HepG2 (cell line): ENCODE results near the gene GIPC2. TPM values are rescaled to one million over a fixed set of nuclear protein-coding genes. Genes with fewer than 3 reads are reported as not detected.

Experiments used
- ATAC-seq: fragments of 200-7000 bp; cut with Tn5 transposase; 3 replicates; pipeline ENCODE4 v1.9.1; 2020; ENCODE audit warnings: mild to moderate bottlenecking, moderate library complexity
- BruUV-seq: library from RNA; stranded (reverse); fragments of 400-500 nt; replicated peaks from 2 replicates; lab custom pipeline; 2021; lab: Mats Ljungman, UMichigan
- CTCF ChIA-PET: fragments of 300-600 bp; formaldehyde crosslinking; extraction: SDS; loops from one replicate; lab custom pipeline; 2021; ENCODE audit warnings: low total read pairs, inconsistent platforms, low intra/inter-chr PET ratio; lab: Yijun Ruan, JAX
- POLR2A ChIA-PET: fragments of 350-600 bp; sonication (Branson Sonifier 250); formaldehyde crosslinking; loops from one replicate; lab custom pipeline; 2020; ENCODE audit warnings: antibody characterized with exemption, inconsistent platforms; lab: Yijun Ruan, JAX
- DNase-seq: peaks from one replicate; pipeline ENCODE4 v3.0.0-alpha.2; 2015; ENCODE audit warnings: low spot score
- FAIRE-seq: peaks from 3 replicates; lab custom pipeline; 2011; peaks lifted over from hg19 to GRCh38; lab: Jason Lieb, UNC
- H2AFZ ChIP-seq: one replicate; pipeline ENCODE4 v1.6.1; 2011; ENCODE audit warnings: low read length, inconsistent platforms
- H3K27ac ChIP-seq: fragments of 300-600 bp; 3 replicates; pipeline ENCODE4 v1.8.0; 2011; ENCODE audit warnings: mixed run types, mild to moderate bottlenecking, mixed read lengths, low read length, inconsistent platforms; ENCODE audit not compliant: insufficient read depth; ENCODE audit errors: extremely low read length
- H3K27me3 ChIP-seq, 2 experiments: fragments of 200-600 bp in 1 of 2; 2 replicates in 1 of 2; 3 replicates in 1 of 2; pipeline versions ENCODE4 v1.6.0 to v1.8.0; 2011; ENCODE audit warnings: low read length in 2 of 2, mild to moderate bottlenecking in 2 of 2, moderate library complexity in 2 of 2, inconsistent platforms in 1 of 2; ENCODE audit not compliant: insufficient read depth in 2 of 2, control insufficient read depth in 1 of 2
- H3K36me3 ChIP-seq, 2 experiments: fragments of 200-600 bp in 1 of 2; replicated peaks in 1 of 2; 2 replicates in 1 of 2; 3 replicates in 1 of 2; pipeline versions ENCODE4 v1.5.1 to v1.8.0; 2011; ENCODE audit warnings: low read length in 2 of 2, inconsistent platforms in 1 of 2; ENCODE audit not compliant: insufficient read depth in 2 of 2, control insufficient read depth in 1 of 2
- H3K4me1 ChIP-seq: 2 replicates; pipeline ENCODE4 v1.5.1; 2012; ENCODE audit warnings: low read length, inconsistent platforms; ENCODE audit not compliant: insufficient read depth
- H3K4me2 ChIP-seq: 2 replicates; pipeline ENCODE4 v1.6.0; 2011; ENCODE audit warnings: low read depth, low read length, inconsistent platforms
- H3K4me3 ChIP-seq, 3 experiments: fragments of 200-600 bp in 1 of 3; sonication (generic), shearing (Covaris generic) in 1 of 3; replicated peaks in 1 of 3; 2 replicates each; pipeline ENCODE4 v1.5.1; 2011 to 2016; ENCODE audit warnings: low read length in 3 of 3, inconsistent platforms in 2 of 3, low read depth in 2 of 3, mild to moderate bottlenecking in 2 of 3, control low read depth in 1 of 3, mixed read lengths in 1 of 3; ENCODE audit not compliant: insufficient read depth in 1 of 3
- H3K79me2 ChIP-seq: one replicate; pipeline ENCODE4 v1.6.1; 2011; ENCODE audit warnings: low read length, inconsistent platforms; ENCODE audit not compliant: insufficient read depth
- H3K9ac ChIP-seq: 2 replicates; pipeline ENCODE4 v1.6.0; 2011; ENCODE audit warnings: mild to moderate bottlenecking, low read depth, low read length, inconsistent platforms; ENCODE audit not compliant: insufficient read depth
- H3K9me3 ChIP-seq: 2 replicates; pipeline ENCODE4 v1.5.1; 2012; ENCODE audit warnings: mild to moderate bottlenecking, low read length
- H4K20me1 ChIP-seq: 2 replicates; pipeline ENCODE4 v1.6.0; 2011; ENCODE audit warnings: inconsistent platforms, mild to moderate bottlenecking, low read length, moderate library complexity; ENCODE audit not compliant: insufficient read depth
- MAFF ChIP-seq: IDR thresholded peaks from 2 replicates; pipeline ENCODE4 v1.6.1; 2011; ENCODE audit warnings: low read depth, low read length, improper control_type of control experiment
- MAFK ChIP-seq, 2 experiments: IDR thresholded peaks in 1 of 2; conservative IDR thresholded peaks in 1 of 2; 2 replicates each; pipeline ENCODE4 v1.6.1; 2011; ENCODE audit warnings: improper control_type of control experiment in 2 of 2, low read length in 2 of 2
- MTF1 ChIP-seq: sonication (generic); formaldehyde crosslinking; IDR thresholded peaks from 2 replicates; pipeline ENCODE4 v1.5.0; 2020; ENCODE audit warnings: missing genetic modification reagents
- PHF21A ChIP-seq: sonication (generic); formaldehyde crosslinking; IDR thresholded peaks from 2 replicates; pipeline ENCODE4 v1.5.0; 2020; ENCODE audit warnings: mild to moderate bottlenecking, missing genetic modification reagents
- SP5 ChIP-seq: IDR thresholded peaks from 2 replicates; pipeline ENCODE4 v1.6.1; 2016; ENCODE audit warnings: low read depth, borderline replicate concordance
- ZBTB1 ChIP-seq: sonication (generic); formaldehyde crosslinking; IDR thresholded peaks from 2 replicates; pipeline ENCODE4 v1.4.0; 2020; ENCODE audit warnings: missing genetic modification reagents, borderline replicate concordance
- ZNF17 ChIP-seq: sonication (generic); formaldehyde crosslinking; IDR thresholded peaks from 2 replicates; pipeline ENCODE4 v1.5.0; 2020; ENCODE audit warnings: mild to moderate bottlenecking, missing genetic modification reagents
- WGBS: methylation state at CpG from one replicate; pipeline ENCODE4 v1.1.6; 2017; ENCODE audit warnings: low lambda C conversion rate; 5-methylcytosine and 5-hydroxymethylcytosine counted together
- in situ Hi-C: cut with HindIII; loops from 2 replicates; pipeline ENCODE4 v1.10.0; 2017; ENCODE audit warnings: low pct_unique_long_range_greater_than_20kb; ENCODE audit not compliant: extremely low pct_ligation_motif_present
- intact Hi-C: fragments of 100-400 bp; cut with micrococcal nuclease; formaldehyde crosslinking; loops from one replicate; pipeline ENCODE4 v1.10.0; 2022; ENCODE audit not compliant: unreplicated experiment
- polyA plus RNA-seq, 8 experiments: library from polyadenylated mRNA; depleted of rRNA in 3 of 8; stranded (reverse) in 7 of 8; unstranded in 1 of 8; fragments of >200 nt; fragmentation: Illumina TruSeq in 4 of 8; extraction: Trizol in 4 of 8; gene quantifications; 2 replicates each; pipeline versions ENCODE4 v1.2.1 to v1.2.3, GENCODE V29; 2011 to 2016; ENCODE audit warnings: low read depth in 4 of 8, missing spikeins in 1 of 8, mixed read lengths in 1 of 8; ENCODE audit not compliant: insufficient read depth in 1 of 8
- total RNA-seq, 5 experiments: library from RNA; depleted of rRNA; stranded (reverse); fragments of >200 nt; fragmentation: Illumina TruSeq; extraction: Trizol; gene quantifications; 2 replicates each; pipeline ENCODE4 v1.2.3, GENCODE V29; 2016; ENCODE audit warnings: low read depth in 1 of 5

GIPC2 gene
- total and polyA plus RNA-seq, 2 of the 13 experiments (the other 11 are each of a cell fraction or from before 2014, with no cell fraction given) = 6.1 to 21.6 TPM

DNA sequence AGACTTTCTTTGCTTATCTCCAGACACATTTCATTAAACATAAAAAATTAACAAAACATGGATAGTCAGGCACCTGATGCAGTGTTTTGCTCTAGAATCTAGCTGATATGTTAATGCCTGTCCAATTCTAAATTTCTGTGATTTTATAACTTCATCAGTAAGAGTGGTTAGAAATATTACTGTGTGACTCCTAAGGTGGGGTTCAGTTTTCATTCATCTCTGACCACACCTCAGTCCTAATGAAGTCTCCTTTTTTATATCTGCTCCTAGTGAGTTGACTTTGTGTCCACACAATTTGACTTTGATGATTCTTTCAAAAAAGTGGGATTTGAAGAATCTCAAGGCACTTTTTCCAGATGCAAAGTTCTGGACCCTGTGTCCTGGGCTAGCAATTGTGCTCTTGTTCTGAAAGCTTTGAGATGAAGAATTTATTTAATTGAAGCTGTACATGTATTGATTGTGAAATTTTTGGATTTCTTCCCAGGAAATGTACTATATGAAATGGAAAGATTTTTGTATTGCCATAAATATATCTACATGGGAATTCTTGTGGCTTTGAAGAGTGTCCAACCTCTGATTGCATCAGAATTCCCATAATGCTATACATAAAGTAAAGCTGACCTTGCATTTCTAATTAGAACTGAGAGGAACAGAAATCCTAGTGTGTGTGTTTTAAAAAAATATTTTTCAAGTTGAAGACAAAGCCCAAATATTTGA lies 111.2 kb downstream of the GIPC2 start:
- Histone ChIP-seq H3K9ac (no peak overlapping the region), H3K79me2 (no peaks in the 10 kb centered on the region), H3K27ac (no peak overlapping the region), H3K4me1 (no peaks in the 10 kb centered on the region), H4K20me1 (no peaks in the 10 kb centered on the region), H3K4me3 (no peak overlapping the region), H3K4me2 (no peak overlapping the region), H3K9me3 (no peaks in the 10 kb centered on the region), H3K27me3 (no peaks in the 10 kb centered on the region), H3K36me3 (no peaks in the 10 kb centered on the region), H2AFZ (no peak overlapping the region)
- no TSS peak for BruUV-seq
- in situ Hi-C loops (no loop called here), intact Hi-C loops (no loop called here)
- TF ChIP-seq PHF21A (CRISPR knock-in tag) (no peak), MAFK (conservative IDR thresholded peaks at IDR 0.05 in 1 of 2, IDR thresholded peaks at IDR 0.05 in 1 of 2; ENCODE audit: low read length in 2 of 2) (peak; percentile 75 to 87), MAFF (peak; percentile 74), SP5 (CRISPR knock-in tag) (no peak)
- ChIA-PET POLR2A (no interaction called here), CTCF (no interaction called here)
- FAIRE-seq = no peak
- no peak for DNase-seq
- no peak for ATAC-seq

DNA sequence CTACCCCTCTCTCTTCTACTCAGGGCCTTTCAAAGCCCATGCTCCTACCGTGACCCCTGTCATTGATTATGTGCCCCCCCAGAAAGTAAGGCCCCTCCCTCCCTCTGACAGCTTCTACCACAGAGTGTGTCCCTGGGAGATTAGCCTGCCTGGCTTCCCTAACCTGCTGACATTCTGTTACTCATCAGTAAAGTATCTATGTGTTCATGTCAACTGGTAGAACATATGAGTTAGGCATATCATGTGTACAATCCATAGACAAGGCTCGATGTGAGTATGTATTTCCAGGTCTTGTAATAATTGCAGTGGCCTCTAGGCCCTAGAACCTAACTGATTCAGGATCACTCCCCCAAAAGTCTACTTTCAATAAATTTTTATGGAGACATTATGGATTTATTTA lies 120.0 kb downstream of the GIPC2 start:
- H2AFZ ChIP-seq = no peak overlapping the region
- intact Hi-C loops = no loop called here
- FAIRE-seq = no peak
- H3K27me3 ChIP-seq = no peaks in the 10 kb centered on the region
- H4K20me1 ChIP-seq = no peaks in the 10 kb centered on the region
- POLR2A ChIA-PET = no interaction called here
- no peak for TF ChIP-seq ZNF17 (CRISPR knock-in tag)
- no peak for TF ChIP-seq ZBTB1
- TF ChIP-seq MTF1 (CRISPR knock-in tag) = no peak
- 96% methylated on average over 2 of the region's 2 CpGs for WGBS
- BruUV-seq = no TSS peak
- H3K36me3 ChIP-seq = no peaks in the 10 kb centered on the region
- H3K4me3 ChIP-seq = no peak overlapping the region
- no peak overlapping the region for H3K4me2 ChIP-seq
- no peak overlapping the region for H3K9ac ChIP-seq
- CTCF ChIA-PET = no interaction called here
- ATAC-seq = no peak
- no peaks in the 10 kb centered on the region for H3K9me3 ChIP-seq
- no peaks in the 10 kb centered on the region for H3K79me2 ChIP-seq
- no peaks in the 10 kb centered on the region for H3K4me1 ChIP-seq
- no peak for DNase-seq
- in situ Hi-C loops = no loop called here
- H3K27ac ChIP-seq = no peak overlapping the region
